H1 (cell line): ENCODE data around the gene PSORS1C2. TPM values are rescaled to one million over a fixed set of nuclear protein-coding genes. Genes with fewer than 3 reads are reported as not detected.

Source experiments
- BRCA1 ChIP-seq: IDR thresholded peaks from 2 replicates; pipeline ENCODE4 v1.6.1; 2012; ENCODE audit warnings: low read depth, low read length, improper control_type of control experiment
- CHD7 ChIP-seq: fragments of 300-600 bp; sonication (generic); IDR thresholded peaks from 2 replicates; pipeline ENCODE4 v1.7.1; 2012; ENCODE audit warnings: low read length, moderate library complexity, mild to moderate bottlenecking, inconsistent platforms; ENCODE audit not compliant: insufficient replicate concordance
- CTCF ChIP-seq, 3 experiments: IDR thresholded peaks; 1 replicate in 2 of 3; 2 replicates in 1 of 3; pipeline versions ENCODE4 v1.5.1 to v1.6.1; 2011; ENCODE audit warnings: low read length in 3 of 3, mild to moderate bottlenecking in 3 of 3, inconsistent platforms in 2 of 3, low read depth in 1 of 3, moderate library complexity in 1 of 3; ENCODE audit not compliant: insufficient read depth in 1 of 3; ENCODE audit errors: control extremely low read depth in 1 of 3
- EGR1 ChIP-seq: IDR thresholded peaks from 2 replicates; pipeline ENCODE4 v1.6.1; 2011; ENCODE audit warnings: low read depth, low read length, borderline replicate concordance
- GABPA ChIP-seq: IDR thresholded peaks from 2 replicates; pipeline ENCODE4 v1.6.1; 2011; ENCODE audit warnings: mild to moderate bottlenecking, low read length, moderate library complexity, borderline replicate concordance; ENCODE audit not compliant: insufficient read depth
- KDM1A ChIP-seq: fragments of 200-600, 300-600 bp; sonication (generic); IDR thresholded peaks from 2 replicates; pipeline ENCODE4 v1.7.1; 2016; ENCODE audit warnings: mild to moderate bottlenecking, low read length, borderline replicate concordance
- MAFK ChIP-seq: IDR thresholded peaks from 2 replicates; pipeline ENCODE4 v1.6.1; 2012; ENCODE audit warnings: low read depth, mild to moderate bottlenecking, improper control_type of control experiment, low read length
- PHF8 ChIP-seq: fragments of 200-600 bp; sonication (generic); conservative IDR thresholded peaks from 2 replicates; pipeline ENCODE4 v1.7.1; 2012; ENCODE audit warnings: low read depth, mild to moderate bottlenecking, inconsistent platforms, low read length, moderate library complexity
- SP1 ChIP-seq: IDR thresholded peaks from 2 replicates; pipeline ENCODE4 v1.6.1; 2011; ENCODE audit warnings: low read depth, low read length
- TBP ChIP-seq: IDR thresholded peaks from 2 replicates; pipeline ENCODE4 v1.6.1; 2011; ENCODE audit warnings: low read depth, low read length, improper control_type of control experiment
- polyA plus RNA-seq, 7 experiments: library from polyadenylated mRNA; depleted of rRNA in 3 of 7; stranded (reverse) in 5 of 7; unstranded in 2 of 7; fragments of >200 nt in 5 of 7; fragments of 200-250 nt in 2 of 7; gene quantifications; 1 replicate in 5 of 7; 2 replicates in 1 of 7; 4 replicates in 1 of 7; pipeline versions ENCODE4 v1.2.1 to v1.2.3, GENCODE V29; 2011 to 2013; ENCODE audit warnings: missing spikeins in 2 of 7, mixed read lengths in 2 of 7
- total RNA-seq: library from RNA; stranded (reverse); fragmentation: NEBNext Ultra II Directional; extraction: Animal tissue kit (Norgen Biotek cat#: 25700); gene quantifications from 2 replicates; pipeline ENCODE4 v1.2.1, GENCODE V29; 2021

PSORS1C2 gene
- total and polyA plus RNA-seq, 2 of the 8 experiments (the other 6 are each of a cell fraction or from before 2014, with no cell fraction given) = 0.11 TPM; not detected in 1

- TF ChIP-seq CTCF (IDR thresholded peaks at IDR 0.05; ENCODE audit: control extremely low read depth in 1 of 3, insufficient read depth in 1 of 3, low read depth in 1 of 3, low read length in 3 of 3) (no peak), KDM1A (no peak), BRCA1 (no peak), CHD7 (no peak), EGR1 (no peak), GABPA (no peak), SP1 (no peak), TBP (no peak), MAFK (no peak), PHF8 (no peak)
- TF ChIP-seq, all 59 proteins: peak for 0
Measured at GRCh38 chr6:31173406-31173805, 34.5 kb upstream of the PSORS1C2 start (continued).
